GM12801 (cell line): ENCODE data around the gene ACSS1.

Experiments
- CTCF ChIP-seq: IDR thresholded peaks from one replicate; pipeline ENCODE4 v1.5.1; 2011; ENCODE audit warnings: control low read depth; ENCODE audit not compliant: insufficient read length; ENCODE audit errors: extremely low read depth

ACSS1 gene

DNA sequence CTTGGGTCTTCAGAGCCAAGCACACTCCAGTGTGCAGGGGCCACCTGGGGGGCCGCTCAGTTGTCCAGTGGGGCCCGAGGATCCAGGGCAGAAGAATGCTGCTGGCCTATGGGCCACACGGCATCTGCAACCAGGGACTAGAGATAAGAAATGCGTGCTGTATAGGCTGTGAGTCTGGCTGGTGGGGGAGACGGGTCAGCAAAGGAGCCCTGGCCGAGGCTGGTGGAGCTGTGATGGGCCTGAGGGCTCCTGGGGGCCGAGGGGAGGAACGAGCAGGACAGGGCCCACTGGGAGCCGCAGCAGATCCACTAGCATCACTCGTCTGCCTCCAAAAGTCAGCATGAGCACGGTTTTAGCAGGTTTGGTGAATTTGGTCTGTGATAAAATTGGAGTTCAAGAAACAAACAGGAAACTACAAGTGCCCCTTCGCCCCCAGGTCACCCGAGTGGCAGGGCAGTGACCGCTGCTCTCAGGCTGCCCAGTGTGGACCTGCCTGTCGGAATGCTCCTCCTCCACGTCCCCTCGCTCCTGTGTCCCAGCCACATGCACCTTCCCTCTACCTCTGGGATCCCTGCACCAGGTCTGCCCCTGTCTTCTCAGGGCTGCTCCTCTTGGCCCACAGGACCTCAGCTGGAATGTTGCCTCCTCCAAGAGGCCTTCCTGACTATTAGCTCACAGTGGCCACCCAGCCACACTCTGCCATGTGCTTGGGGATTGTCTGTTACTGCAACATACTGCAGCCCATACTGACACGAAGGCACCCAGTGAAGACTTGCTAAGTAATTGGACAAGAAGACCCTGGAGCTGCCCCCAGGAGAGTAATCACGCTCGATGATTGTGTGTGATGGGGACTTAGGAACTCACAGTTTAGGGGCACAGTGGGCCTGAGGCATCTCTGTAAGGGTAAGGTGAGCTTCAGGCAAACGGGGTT is 10.9 kb downstream of the ACSS1 start:
- TF ChIP-seq CTCF, result no peak

DNA sequence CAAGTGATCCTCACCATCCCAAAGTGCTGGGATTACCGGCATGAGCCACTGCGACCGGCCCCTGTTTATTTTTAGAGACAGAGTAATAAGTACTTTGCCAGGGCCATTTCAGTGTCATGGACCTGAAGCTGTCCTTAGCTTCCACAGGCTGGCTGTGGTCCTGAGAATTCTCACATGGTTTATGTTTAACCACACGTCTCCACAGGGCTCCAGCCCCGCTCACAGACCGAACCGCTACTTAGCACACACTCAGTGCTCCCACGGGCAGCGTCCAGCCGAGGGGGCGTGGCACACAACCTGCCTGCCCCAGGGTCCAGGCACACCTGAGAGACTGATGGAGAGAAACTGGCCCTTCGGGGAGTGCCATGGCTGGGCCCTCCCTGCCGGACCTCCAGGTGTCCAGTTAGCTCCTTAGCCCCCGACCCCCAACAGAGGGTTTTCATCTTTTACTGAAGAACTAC is 11.7 kb downstream of the ACSS1 start:
- TF ChIP-seq CTCF, result no peak

GRCh38 chr20:25045343-25045712 is 12.6 kb downstream of the ACSS1 start:
- TF ChIP-seq CTCF, result no peak

GRCh38 chr20:25044660-25045342 is 13.1 kb downstream of the ACSS1 start:
- no peak for TF ChIP-seq CTCF

DNA sequence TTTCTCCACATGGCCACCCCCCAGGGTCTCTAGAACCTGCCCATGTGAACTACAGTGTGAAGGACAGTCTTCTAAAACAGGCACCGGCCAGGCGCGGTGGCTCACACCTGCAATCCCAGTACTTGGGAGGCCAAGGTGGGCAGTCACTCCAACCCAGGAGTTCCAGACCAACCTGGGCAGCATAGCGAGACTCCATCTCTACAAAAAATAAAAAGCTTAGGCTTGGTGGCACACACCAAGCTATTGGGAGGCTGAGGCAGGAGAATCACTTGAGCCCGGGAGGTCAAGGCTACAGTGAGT is 13.7 kb downstream of the ACSS1 start:
- TF ChIP-seq CTCF, result no peak

DNA sequence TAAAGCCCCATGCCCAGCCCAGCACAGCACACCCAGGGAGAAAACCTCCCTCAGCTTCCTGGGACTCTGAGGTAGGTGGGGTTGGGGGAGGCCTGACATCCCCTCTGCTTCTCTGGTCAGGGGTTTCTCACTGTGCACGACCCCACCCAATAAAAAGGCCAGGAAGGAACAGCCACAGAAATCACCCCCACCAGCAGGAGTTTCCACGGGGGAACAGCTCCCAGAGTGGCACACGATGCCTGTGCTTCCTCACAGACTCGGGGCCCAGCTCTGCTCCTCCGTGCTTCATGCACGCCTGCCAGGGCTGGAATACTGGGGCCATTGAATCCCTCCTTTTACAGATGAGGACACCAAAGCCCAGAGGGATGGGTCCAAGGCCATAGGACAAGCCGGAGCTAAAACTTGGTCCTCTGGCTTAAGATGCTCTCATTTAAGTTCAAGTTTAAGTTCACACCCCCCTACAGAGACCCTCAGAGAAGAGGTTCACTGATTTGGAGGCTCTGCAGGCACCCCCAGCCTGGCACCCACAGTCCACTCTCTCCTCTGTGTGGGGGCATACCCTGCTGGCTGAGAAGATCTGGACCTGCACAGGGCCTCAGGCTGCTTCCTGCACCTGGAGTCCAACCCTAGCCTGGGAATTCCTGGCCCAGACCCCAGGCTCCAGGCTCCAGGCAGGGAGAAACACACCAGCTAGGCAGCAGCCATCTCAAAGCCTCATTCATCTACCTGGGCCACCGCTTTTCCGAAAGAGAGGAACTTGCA is 14.3 kb downstream of the ACSS1 start:
- TF ChIP-seq CTCF, result no peak
